IPS-20b (cell line): Measurements from ENCODE around the gene ARF1.

ENCODE experiments used
- H3K27ac ChIP-seq: one replicate; pipeline ENCODE4 v1.5.1; 2013; ENCODE audit warnings: low read length
- H3K27me3 ChIP-seq: 2 replicates; pipeline ENCODE4 v1.6.1; 2013; ENCODE audit warnings: mild to moderate bottlenecking, low read length, inconsistent platforms; ENCODE audit not compliant: insufficient read depth
- H3K36me3 ChIP-seq: 2 replicates; pipeline ENCODE4 v1.6.1; 2013; ENCODE audit warnings: low read depth, mild to moderate bottlenecking, inconsistent platforms, low read length, moderate library complexity; ENCODE audit not compliant: insufficient read depth
- H3K4me1 ChIP-seq: 2 replicates; pipeline ENCODE4 v1.6.1; 2013; ENCODE audit warnings: mild to moderate bottlenecking, control low read depth, inconsistent platforms, low read length, moderate library complexity; ENCODE audit not compliant: insufficient read depth
- H3K4me3 ChIP-seq: 2 replicates; pipeline ENCODE4 v1.5.1; 2013; ENCODE audit warnings: mild to moderate bottlenecking, low read length, inconsistent platforms
- H3K9ac ChIP-seq: 2 replicates; pipeline ENCODE4 v1.6.1; 2013; ENCODE audit warnings: low read depth, mild to moderate bottlenecking, inconsistent platforms, low read length, moderate library complexity
- H3K9me3 ChIP-seq: 2 replicates; pipeline ENCODE4 v1.6.1; 2013; ENCODE audit warnings: mild to moderate bottlenecking, low read depth, low read length, inconsistent platforms; ENCODE audit not compliant: insufficient read depth

Gene ARF1

GRCh38 chr1:228102791-228103620 is 20.5 kb downstream of the ARF1 start, which contains the start of gene C1orf35:
TSS of gene C1orf35 (minus strand) at chr1:228103325. CDS start at chr1:228103227, 98 bp downstream.
- Histone ChIP-seq H3K27ac (no peak within 1 kb of the TSS), H3K4me3 (peak within 1 kb of the TSS; percentile 79), H3K36me3 (peaks cover 48% of the 10 kb centered on the region), H3K27me3 (no peaks in the 10 kb centered on the region), H3K9ac (peak within 1 kb of the TSS; percentile 76), H3K4me1 (no peaks in the 10 kb centered on the region), H3K9me3 (no peaks in the 10 kb centered on the region)

GRCh38 chr1:228104526-228105269 is 22.2 kb downstream of the ARF1 start:
- Histone ChIP-seq H3K36me3 (peaks cover 31% of the 10 kb centered on the region), H3K27me3 (peaks cover 2% of the 10 kb centered on the region; the same call in 1 of the 2 replicates), H3K4me3 (no peak overlapping the region), H3K9ac (peak overlapping the region; percentile 74; the same call in 1 of the 2 replicates), H3K27ac (no peak overlapping the region), H3K4me1 (peaks cover 4% of the 10 kb centered on the region), H3K9me3 (no peaks in the 10 kb centered on the region)

- Histone ChIP-seq H3K27me3 (peaks cover 9% of the 10 kb centered on the region; the same call in 1 of the 2 replicates), H3K4me1 (peaks cover 4% of the 10 kb centered on the region), H3K4me3 (no peak overlapping the region), H3K9ac (no peak overlapping the region), H3K36me3 (peaks cover 27% of the 10 kb centered on the region), H3K9me3 (no peaks in the 10 kb centered on the region), H3K27ac (no peak overlapping the region)
Measured at GRCh38 chr1:228105270-228105995, 22.9 kb downstream of the ARF1 start.

DNA sequence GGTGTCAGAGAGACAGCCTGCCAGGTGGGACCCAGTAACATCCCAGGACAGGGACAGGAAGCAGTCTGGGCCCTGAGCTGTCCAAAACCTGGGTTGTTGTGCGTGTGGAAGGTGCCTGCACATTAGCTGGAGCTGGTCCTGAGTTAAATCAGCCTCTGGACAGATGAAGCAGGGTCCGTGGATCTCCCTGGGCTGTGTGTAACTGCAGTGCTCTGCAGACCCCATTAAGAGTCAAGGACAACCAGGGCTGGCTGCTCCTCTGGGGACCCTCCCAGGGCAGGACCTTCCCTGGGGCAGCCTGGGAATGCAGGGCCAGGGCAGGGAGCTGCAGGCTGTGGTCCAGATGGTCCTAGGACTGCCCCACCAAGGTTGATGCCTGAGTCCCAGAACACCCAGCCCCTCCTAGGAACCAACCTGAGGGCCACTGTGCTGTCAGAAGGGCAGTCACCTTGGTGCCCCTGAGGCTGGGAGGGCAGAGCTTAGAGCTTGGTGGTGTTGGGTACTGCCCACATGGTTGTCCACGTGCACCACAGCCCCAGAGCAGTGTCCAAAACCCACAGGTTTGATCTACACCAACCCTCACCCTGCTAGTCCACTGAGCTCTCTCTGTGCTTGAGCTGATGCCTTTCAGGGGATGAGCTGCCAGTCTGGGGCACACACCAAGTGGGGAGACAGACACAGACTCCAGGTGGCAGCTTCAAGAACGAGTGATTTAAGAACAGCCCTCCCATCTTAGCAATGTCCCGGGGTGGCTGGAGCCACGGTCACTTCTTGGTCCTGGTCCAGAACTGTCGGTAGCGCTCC is 23.7 kb downstream of the ARF1 start:
- H3K9ac ChIP-seq = no peak overlapping the region
- peaks cover 15% of the 10 kb centered on the region; the same call in 1 of the 2 replicates for H3K27me3 ChIP-seq
- H3K9me3 ChIP-seq = no peaks in the 10 kb centered on the region
- H3K4me3 ChIP-seq = no peak overlapping the region
- H3K36me3 ChIP-seq = peaks cover 21% of the 10 kb centered on the region
- H3K4me1 ChIP-seq = peaks cover 4% of the 10 kb centered on the region
- no peak overlapping the region for H3K27ac ChIP-seq

GRCh38 chr1:228106800-228107054 is 24.2 kb downstream of the ARF1 start:
- Histone ChIP-seq H3K9ac (no peak overlapping the region), H3K4me1 (peaks cover 4% of the 10 kb centered on the region), H3K27ac (no peak overlapping the region), H3K36me3 (peaks cover 21% of the 10 kb centered on the region), H3K4me3 (no peak overlapping the region), H3K27me3 (peaks cover 15% of the 10 kb centered on the region; the same call in 1 of the 2 replicates), H3K9me3 (no peaks in the 10 kb centered on the region)

DNA sequence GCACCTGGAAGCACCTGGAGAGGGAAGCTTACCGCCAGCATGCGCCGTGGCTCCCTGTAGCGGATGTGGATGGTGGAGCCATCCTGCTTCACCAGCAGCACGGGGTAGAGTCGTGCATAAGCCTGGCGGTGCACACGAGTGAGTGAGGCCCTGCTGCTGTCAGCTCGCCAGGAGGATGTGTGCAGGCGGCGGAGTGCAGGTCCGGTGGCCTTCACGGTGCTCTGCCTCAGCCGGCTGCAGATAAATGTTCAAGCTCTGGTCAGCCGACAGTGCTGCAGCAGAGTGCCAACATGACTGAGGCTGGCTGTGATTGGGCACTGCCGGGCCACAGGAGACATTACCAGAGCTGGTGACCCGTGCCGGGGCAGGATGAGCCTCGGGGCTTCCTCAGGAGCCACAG is 25.1 kb downstream of the ARF1 start:
- H3K4me3 ChIP-seq = no peak overlapping the region
- peaks cover 4% of the 10 kb centered on the region for H3K4me1 ChIP-seq
- peaks cover 21% of the 10 kb centered on the region for H3K36me3 ChIP-seq
- no peak overlapping the region for H3K27ac ChIP-seq
- H3K9ac ChIP-seq = no peak overlapping the region
- peaks cover 15% of the 10 kb centered on the region; the same call in 1 of the 2 replicates for H3K27me3 ChIP-seq
- no peaks in the 10 kb centered on the region for H3K9me3 ChIP-seq

DNA sequence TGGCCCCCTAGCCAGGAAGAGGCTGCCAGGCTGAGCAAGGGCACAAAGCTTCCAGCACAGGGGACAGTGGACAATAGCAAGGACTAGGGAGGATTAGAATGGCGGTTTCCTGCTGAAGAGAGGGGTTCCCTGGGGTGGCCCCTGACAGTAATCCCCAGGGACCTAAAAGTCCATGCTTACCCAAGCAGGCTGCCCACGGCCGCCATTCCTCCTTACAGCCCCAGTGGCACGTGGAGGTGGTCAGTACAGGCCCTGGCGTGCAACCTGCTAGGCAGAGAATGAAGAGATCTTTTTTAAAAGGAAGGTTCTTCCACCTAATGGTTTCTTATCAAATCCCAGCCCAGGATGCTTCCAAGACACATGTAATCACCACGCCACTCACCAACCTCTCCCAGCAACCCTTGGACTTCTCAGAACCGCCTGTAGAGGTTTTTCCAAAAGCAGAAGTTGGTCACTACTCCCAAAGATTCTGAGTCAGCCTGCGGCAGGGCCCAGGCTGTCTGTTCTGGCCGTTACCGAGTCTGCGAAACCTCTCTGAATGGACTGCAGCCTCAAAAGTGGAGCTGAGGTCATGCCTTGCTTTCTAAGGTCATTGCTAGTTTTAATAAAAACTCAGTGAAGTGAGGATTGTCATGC is 25.7 kb downstream of the ARF1 start:
- Histone ChIP-seq H3K9ac (peak overlapping the region; percentile 94), H3K27ac (peak overlapping the region; percentile 18), H3K36me3 (peaks cover 21% of the 10 kb centered on the region), H3K4me3 (peak overlapping the region; percentile 98), H3K27me3 (peaks cover 15% of the 10 kb centered on the region; the same call in 1 of the 2 replicates), H3K4me1 (peaks cover 4% of the 10 kb centered on the region), H3K9me3 (no peaks in the 10 kb centered on the region)

GRCh38 chr1:228108742-228109072 is 26.2 kb downstream of the ARF1 start:
- Histone ChIP-seq H3K27me3 (peaks cover 15% of the 10 kb centered on the region; the same call in 1 of the 2 replicates), H3K4me1 (peaks cover 4% of the 10 kb centered on the region), H3K27ac (peak overlapping the region; percentile 18), H3K36me3 (peaks cover 21% of the 10 kb centered on the region), H3K9ac (peak overlapping the region; percentile 94), H3K4me3 (peak overlapping the region; percentile 98), H3K9me3 (no peaks in the 10 kb centered on the region)

DNA sequence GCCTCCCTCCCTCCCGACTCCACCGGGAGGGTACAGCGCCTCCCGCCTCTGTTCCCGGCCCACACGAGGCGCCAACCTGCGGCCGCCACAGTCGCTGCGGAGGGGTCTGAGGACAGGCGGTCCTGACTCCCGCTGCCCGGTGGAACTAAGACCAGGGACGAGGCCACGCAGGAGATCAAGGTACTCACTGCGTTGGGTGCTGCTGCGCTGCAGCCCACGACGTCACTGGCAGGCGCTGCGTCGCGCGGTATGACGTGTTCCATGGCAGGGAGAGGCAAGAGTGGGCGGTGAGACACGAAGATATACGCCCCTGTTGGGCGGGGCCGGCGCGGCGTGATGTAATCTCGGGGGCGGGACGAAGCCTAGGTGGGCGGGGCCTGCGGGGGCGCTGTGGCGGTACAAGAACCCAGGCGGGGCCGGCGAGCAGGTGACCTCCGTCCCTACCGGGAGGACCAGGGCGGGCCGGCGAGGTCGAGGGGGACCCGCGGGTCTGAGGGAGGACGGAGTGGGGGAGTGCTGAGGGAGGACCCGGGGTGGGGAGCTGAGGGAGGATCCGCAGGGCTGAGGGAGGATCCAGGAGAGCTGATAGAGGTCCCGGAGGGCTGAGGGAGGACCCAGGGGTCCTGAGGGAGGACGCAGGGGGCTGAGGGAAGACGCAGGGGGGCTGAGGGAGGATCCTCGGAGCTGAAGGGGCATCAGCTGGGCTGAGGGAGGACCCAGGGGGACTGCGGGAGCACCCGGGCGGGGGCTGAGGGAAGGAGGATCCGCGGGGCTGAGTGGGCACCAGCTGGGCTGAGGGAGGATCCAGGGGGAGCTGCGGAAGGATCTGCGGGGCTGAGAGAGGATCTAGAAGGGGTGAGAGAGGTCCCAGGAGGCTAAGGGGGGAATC is 26.8 kb downstream of the ARF1 start, which contains the start of gene MRPL55:
Gene MRPL55, minus strand, starts transcription at position 227 of the 889 bp plus-strand sequence. CDS start 1,039 bp downstream, outside the sequence.
- Histone ChIP-seq H3K9me3 (no peaks in the 10 kb centered on the region), H3K27ac (peak within 1 kb of the TSS; percentile 18)

DNA sequence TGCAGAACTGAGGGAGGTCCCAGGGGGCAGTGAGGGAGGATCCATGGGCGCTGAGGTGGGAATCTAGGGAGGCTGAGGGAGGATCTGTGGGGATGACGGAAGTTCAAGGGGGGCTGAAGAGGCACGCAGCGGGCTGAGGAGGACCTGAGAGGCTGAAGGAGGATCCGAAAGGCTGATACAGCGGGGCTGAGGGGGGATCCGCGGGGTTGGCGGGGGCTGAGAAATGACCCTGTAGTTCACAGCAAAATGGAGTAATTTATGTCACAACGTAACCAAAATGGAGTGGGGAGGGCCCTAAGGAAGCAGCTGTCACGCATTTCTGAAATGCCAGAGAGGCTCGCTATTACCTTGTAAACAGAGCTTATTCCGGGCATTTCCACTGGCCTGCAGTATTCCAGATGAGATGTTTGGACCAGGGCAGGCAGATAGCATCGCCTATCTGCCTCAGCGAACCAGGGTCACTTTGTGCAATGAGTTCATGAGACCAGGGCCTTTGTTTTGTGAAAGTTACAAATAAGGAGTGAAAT is 27.5 kb downstream of the ARF1 start:
- peaks cover 3% of the 10 kb centered on the region; the same call in 1 of the 2 replicates for H3K9me3 ChIP-seq
- peaks cover 4% of the 10 kb centered on the region for H3K4me1 ChIP-seq
- peaks cover 21% of the 10 kb centered on the region for H3K36me3 ChIP-seq
- H3K9ac ChIP-seq = peak overlapping the region; percentile 82
- peaks cover 15% of the 10 kb centered on the region; the same call in 1 of the 2 replicates for H3K27me3 ChIP-seq
- no peak overlapping the region for H3K27ac ChIP-seq
- peak overlapping the region; percentile 98 for H3K4me3 ChIP-seq

More for the DNA sequence above, 26.8 kb downstream of the ARF1 start, which contains the start of gene MRPL55:
- H3K27me3 ChIP-seq = peaks cover 15% of the 10 kb centered on the region; the same call in 1 of the 2 replicates
- H3K4me3 ChIP-seq = peak within 1 kb of the TSS; percentile 98
- peaks cover 4% of the 10 kb centered on the region for H3K4me1 ChIP-seq
- peaks cover 21% of the 10 kb centered on the region for H3K36me3 ChIP-seq
- peak within 1 kb of the TSS; percentile 94 for H3K9ac ChIP-seq
